CD4-positive, alpha-beta memory T cell (primary cell): ENCODE data around the gene NOL4L. TPM values are rescaled to one million over a fixed set of nuclear protein-coding genes. Genes with fewer than 3 reads are reported as not detected.

Experiments used
- CTCF ChIA-PET: fragments of 350-600 bp; sonication (Branson Sonifier 250); formaldehyde crosslinking; loops from one replicate; lab custom pipeline; 2021; ENCODE audit warnings: inconsistent platforms; ENCODE audit not compliant: partially characterized antibody; lab: Charles Lee
- POLR2A ChIA-PET: fragments of 350-600 bp; sonication (Branson Sonifier 250); formaldehyde crosslinking; loops from one replicate; lab custom pipeline; 2021; ENCODE audit not compliant: partially characterized antibody; lab: Charles Lee
- DNase-seq, 5 donors: peaks; one replicate each; pipeline versions ENCODE4 v3.0.0 to v3.0.0-alpha.2; 2020 to 2022; ENCODE audit warnings: mixed read lengths in 1 of 5
- H3K27ac ChIP-seq: one replicate; pipeline ENCODE4 v1.7.0; 2013; ENCODE audit warnings: low read depth, low read length
- H3K27me3 ChIP-seq: 2 replicates; pipeline ENCODE4 v1.7.0; 2013; ENCODE audit warnings: mild to moderate bottlenecking, low read length, moderate library complexity; ENCODE audit not compliant: insufficient read depth
- H3K36me3 ChIP-seq: 2 replicates; pipeline ENCODE4 v1.7.0; 2013; ENCODE audit warnings: mild to moderate bottlenecking, low read length, moderate library complexity; ENCODE audit not compliant: insufficient read depth
- H3K4me1 ChIP-seq: 2 replicates; pipeline ENCODE4 v1.7.0; 2013; ENCODE audit warnings: mild to moderate bottlenecking, low read length, moderate library complexity; ENCODE audit not compliant: insufficient read depth
- H3K4me3 ChIP-seq, 2 donors: one replicate each; pipeline ENCODE4 v1.7.0; 2013; ENCODE audit warnings: low read length in 2 of 2, mild to moderate bottlenecking in 1 of 2
- H3K9me3 ChIP-seq, 2 donors: one replicate each; pipeline ENCODE4 v1.7.0; 2013; ENCODE audit warnings: low read length in 2 of 2, control low read depth in 1 of 2; ENCODE audit not compliant: control insufficient read depth in 1 of 2
- H3K27ac Mint-ChIP-seq, 7 donors: one replicate each; pipeline ENCODE4 v1.8.0; 2020 to 2021; ENCODE audit warnings: mixed read lengths in 7 of 7, mild to moderate bottlenecking in 6 of 7, inconsistent platforms in 3 of 7, moderate library complexity in 3 of 7
- H3K27me3 Mint-ChIP-seq, 2 donors: one replicate each; pipeline ENCODE4 v1.8.0; 2020 to 2021; ENCODE audit warnings: mixed read lengths in 2 of 2
- H3K36me3 Mint-ChIP-seq, 2 donors: one replicate each; pipeline ENCODE4 v1.8.0; 2020 to 2021; ENCODE audit warnings: mixed read lengths in 2 of 2, inconsistent platforms in 1 of 2, mild to moderate bottlenecking in 1 of 2
- H3K4me1 Mint-ChIP-seq, 4 donors: one replicate each; pipeline ENCODE4 v1.8.0; 2020 to 2021; ENCODE audit warnings: mixed read lengths in 4 of 4, mild to moderate bottlenecking in 1 of 4
- H3K4me3 Mint-ChIP-seq, 8 donors: one replicate each; pipeline ENCODE4 v1.8.0; 2020 to 2021; ENCODE audit warnings: mixed read lengths in 8 of 8, mild to moderate bottlenecking in 7 of 8, moderate library complexity in 6 of 8, inconsistent platforms in 3 of 8
- H3K9me3 Mint-ChIP-seq, 8 donors: one replicate each; pipeline ENCODE4 v1.8.0; 2020 to 2021; ENCODE audit warnings: mixed read lengths in 8 of 8, mild to moderate bottlenecking in 5 of 8, inconsistent platforms in 3 of 8, moderate library complexity in 1 of 8
- intact Hi-C: fragments of 100-400 bp; cut with micrococcal nuclease; formaldehyde crosslinking; loops from one replicate; pipeline ENCODE4 v1.15.1; 2023
- polyA plus RNA-seq, 2 donors: library from polyadenylated mRNA; unstranded; fragments of 300-500 nt; fragmentation: Illumina TruSeq; gene quantifications; one replicate each; pipeline ENCODE4 v1.2.3, GENCODE V29; 2021
- total RNA-seq, 2 experiments: library from RNA; stranded (reverse); gene quantifications; one replicate each; pipeline ENCODE4 v1.2.3, GENCODE V29; 2021

Gene NOL4L
- total and polyA plus RNA-seq, 4 experiments from 2014 or later: 7.0 to 74.2 (median 47.5) TPM

- H3K27ac ChIP-seq: no peak overlapping the region
- no peaks in the 10 kb centered on the region for H3K9me3 ChIP-seq
- peaks cover 9 to 24% of the 10 kb centered on the region in 2 donors for H3K36me3 Mint-ChIP-seq
- CTCF ChIA-PET: no interaction called here
- H3K4me3 Mint-ChIP-seq: peak overlapping the region in 1 of 8 donors; percentile 52
- peaks cover 3% of the 10 kb centered on the region for H3K36me3 ChIP-seq
- H3K4me3 ChIP-seq: no peak overlapping the region
- H3K27me3 ChIP-seq: no peaks in the 10 kb centered on the region
- peaks cover 32% of the 10 kb centered on the region for H3K4me1 ChIP-seq
- H3K4me1 Mint-ChIP-seq: peaks cover 27 to 62% (median 49%) of the 10 kb centered on the region in 4 donors
- no peaks in the 10 kb centered on the region for H3K27me3 Mint-ChIP-seq
- intact Hi-C loops: no loop called here
- POLR2A ChIA-PET: interaction anchor here (1.4 kb wide), 1 partner anchor 20 kb away, joined by 4 read pairs; no protein-coding TSS in a partner anchor
- no peak for DNase-seq
- H3K9me3 Mint-ChIP-seq: no peaks in the 10 kb centered on the region
- H3K27ac Mint-ChIP-seq: peak overlapping the region in 4 of 7 donors; percentile 60 to 84 (median 70)
Measured at GRCh38 chr20:32560989-32561830, 23.9 kb downstream of the NOL4L start.

GRCh38 chr20:32560482-32560988 is 24.6 kb downstream of the NOL4L start:
- Mint-ChIP-seq H3K4me1 (peaks cover 29 to 66% (median 53%) of the 10 kb centered on the region in 4 donors), H3K36me3 (peaks cover 10 to 25% of the 10 kb centered on the region in 2 donors), H3K27ac (peak overlapping the region; percentile 52 to 84 (median 67)), H3K9me3 (no peaks in the 10 kb centered on the region), H3K4me3 (peak overlapping the region in 2 of 8 donors; percentile 24 to 32), H3K27me3 (no peaks in the 10 kb centered on the region)
- no peak for DNase-seq
- CTCF ChIA-PET: interaction anchor here (0.8 kb wide), 1 partner anchor 38 kb away, joined by 3 read pairs; no protein-coding TSS in a partner anchor
- POLR2A ChIA-PET: interaction anchor here (1.4 to 2.2 kb wide), 2 partner anchors 19 to 26 kb away, joined by 4 to 7 read pairs; no protein-coding TSS in a partner anchor
- Histone ChIP-seq H3K4me3 (no peak overlapping the region), H3K27ac (no peak overlapping the region), H3K4me1 (peaks cover 38% of the 10 kb centered on the region), H3K36me3 (peaks cover 3% of the 10 kb centered on the region), H3K27me3 (no peaks in the 10 kb centered on the region), H3K9me3 (no peaks in the 10 kb centered on the region)
- intact Hi-C loops: no loop called here

- intact Hi-C loops: no loop called here
- peaks cover 3% of the 10 kb centered on the region for H3K36me3 ChIP-seq
- H3K27ac ChIP-seq: no peak overlapping the region
- POLR2A ChIA-PET: interaction anchor here (1.4 to 2.2 kb wide), 2 partner anchors 18 to 27 kb away, joined by 4 to 7 read pairs; no protein-coding TSS in a partner anchor
- peaks cover 9 to 24% of the 10 kb centered on the region in 2 donors for H3K36me3 Mint-ChIP-seq
- H3K4me3 Mint-ChIP-seq: no peak overlapping the region
- H3K27me3 ChIP-seq: no peaks in the 10 kb centered on the region
- peaks cover 35 to 69% (median 58%) of the 10 kb centered on the region in 4 donors for H3K4me1 Mint-ChIP-seq
- H3K27me3 Mint-ChIP-seq: no peaks in the 10 kb centered on the region
- peak overlapping the region in 4 of 7 donors; percentile 52 to 84 (median 72) for H3K27ac Mint-ChIP-seq
- DNase-seq: no peak
- no peaks in the 10 kb centered on the region for H3K9me3 ChIP-seq
- CTCF ChIA-PET: interaction anchor here (0.6 to 0.8 kb wide), 2 partner anchors 20 to 38 kb away, joined by 3 read pairs; no protein-coding TSS in a partner anchor
- peaks cover 45% of the 10 kb centered on the region for H3K4me1 ChIP-seq
- H3K4me3 ChIP-seq: no peak overlapping the region
- H3K9me3 Mint-ChIP-seq: no peaks in the 10 kb centered on the region
Measured at GRCh38 chr20:32559753-32560380, 25.3 kb downstream of the NOL4L start.

- peaks cover 50% of the 10 kb centered on the region for H3K4me1 ChIP-seq
- no peaks in the 10 kb centered on the region for H3K27me3 Mint-ChIP-seq
- no peaks in the 10 kb centered on the region for H3K9me3 ChIP-seq
- no peak for DNase-seq
- no peak overlapping the region for H3K4me3 ChIP-seq
- peak overlapping the region in 2 of 8 donors; percentile 49 to 54 for H3K4me3 Mint-ChIP-seq
- H3K4me1 Mint-ChIP-seq: peaks cover 37 to 75% (median 63%) of the 10 kb centered on the region in 4 donors
- CTCF ChIA-PET: interaction anchor here (0.6 kb wide), 1 partner anchor 20 kb away, joined by 3 read pairs; no protein-coding TSS in a partner anchor
- peak overlapping the region; percentile 11 to 79 (median 78) for H3K27ac Mint-ChIP-seq
- no peak overlapping the region for H3K27ac ChIP-seq
- H3K9me3 Mint-ChIP-seq: no peaks in the 10 kb centered on the region
- POLR2A ChIA-PET: interaction anchor here (2.2 kb wide), 1 partner anchor 27 kb away, joined by 7 read pairs; no protein-coding TSS in a partner anchor
- H3K36me3 ChIP-seq: peaks cover 3% of the 10 kb centered on the region
- peaks cover 9 to 24% of the 10 kb centered on the region in 2 donors for H3K36me3 Mint-ChIP-seq
- intact Hi-C loops: no loop called here
- no peaks in the 10 kb centered on the region for H3K27me3 ChIP-seq
Measured at GRCh38 chr20:32559205-32559752, 25.9 kb downstream of the NOL4L start.

- CTCF ChIA-PET: interaction anchor here (1.1 to 5.1 kb wide), 2 partner anchors 11 to 37 kb away, joined by 3 to 22 read pairs; no protein-coding TSS in a partner anchor
- peaks cover 53% of the 10 kb centered on the region for H3K4me1 ChIP-seq
- POLR2A ChIA-PET: interaction anchor here (0.7 to 2.2 kb wide), 3 partner anchors 8 to 28 kb away, joined by 3 to 8 read pairs (median 7); no protein-coding TSS in a partner anchor
Measured at GRCh38 chr20:32558526-32558925, 26.6 kb downstream of the NOL4L start.

GRCh38 chr20:32557319-32557718 is 27.8 kb downstream of the NOL4L start:
- CTCF ChIA-PET: interaction anchor here (1.1 to 5.1 kb wide), 3 partner anchors 9 to 36 kb away, joined by 3 to 22 read pairs (median 5); no protein-coding TSS in a partner anchor
- H3K4me1 ChIP-seq: peaks cover 55% of the 10 kb centered on the region
- intact Hi-C loops: no loop called here

More at GRCh38 chr20:32558526-32558925, 26.6 kb downstream of the NOL4L start:
- no peak overlapping the region for H3K4me3 ChIP-seq
- H3K27me3 ChIP-seq: no peaks in the 10 kb centered on the region
- H3K4me3 Mint-ChIP-seq: no peak overlapping the region
- H3K36me3 ChIP-seq: no peaks in the 10 kb centered on the region
- H3K27ac Mint-ChIP-seq: peak overlapping the region in 4 of 7 donors; percentile 22 to 78 (median 72)
- intact Hi-C loops: no loop called here
- H3K9me3 Mint-ChIP-seq: no peaks in the 10 kb centered on the region
- peaks cover 12 to 24% of the 10 kb centered on the region in 2 donors for H3K36me3 Mint-ChIP-seq
- no peaks in the 10 kb centered on the region for H3K27me3 Mint-ChIP-seq
- no peak for DNase-seq
- no peaks in the 10 kb centered on the region for H3K9me3 ChIP-seq
- no peak overlapping the region for H3K27ac ChIP-seq
- H3K4me1 Mint-ChIP-seq: peaks cover 40 to 82% (median 68%) of the 10 kb centered on the region in 4 donors

More at GRCh38 chr20:32557319-32557718, 27.8 kb downstream of the NOL4L start:
- Histone ChIP-seq H3K27ac (no peak overlapping the region), H3K36me3 (no peaks in the 10 kb centered on the region), H3K9me3 (no peaks in the 10 kb centered on the region), H3K27me3 (no peaks in the 10 kb centered on the region), H3K4me3 (no peak overlapping the region)
- DNase-seq: no peak
- Mint-ChIP-seq H3K4me3 (no peak overlapping the region), H3K27ac (peak overlapping the region in 5 of 7 donors; percentile 47 to 91 (median 72)), H3K27me3 (no peaks in the 10 kb centered on the region), H3K9me3 (no peaks in the 10 kb centered on the region), H3K36me3 (peaks cover 13 to 20% of the 10 kb centered on the region in 2 donors), H3K4me1 (peaks cover 43 to 87% (median 73%) of the 10 kb centered on the region in 4 donors)
- POLR2A ChIA-PET: interaction anchor here (1.0 to 1.7 kb wide), 3 partner anchors 18 to 35 kb away, joined by 5 to 8 read pairs (median 8); no protein-coding TSS in a partner anchor
